GM18951 (cell line): ENCODE data around the gene MED28.
A peak's percentile ranks its signal among the peaks of the same experiment; 100 is the strongest.
"Not testable (repeated sequence)": the region's sequence is repeated elsewhere in the genome, so short reads cannot be mapped to it uniquely, and the experiment has no call there.

Experiments
- POLR2A ChIP-seq: IDR thresholded peaks from 4 replicates; pipeline ENCODE4 v1.6.1; 2011; ENCODE audit warnings: mild to moderate bottlenecking; ENCODE audit not compliant: insufficient read length, insufficient read depth; ENCODE audit errors: extremely low read depth
- in situ Hi-C: fragments of 300-500 bp; cut with MboI; formaldehyde crosslinking; loops from one replicate; pipeline ENCODE4 v1.12.0; 2022; ENCODE audit warnings: low sequenced_read_pairs, mixed read lengths, inconsistent platforms; ENCODE audit not compliant: unreplicated experiment

The MED28 gene, protein sequence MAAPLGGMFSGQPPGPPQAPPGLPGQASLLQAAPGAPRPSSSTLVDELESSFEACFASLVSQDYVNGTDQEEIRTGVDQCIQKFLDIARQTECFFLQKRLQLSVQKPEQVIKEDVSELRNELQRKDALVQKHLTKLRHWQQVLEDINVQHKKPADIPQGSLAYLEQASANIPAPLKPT

GRCh38 chr4:17614416-17615299 is at the start of gene MED28:
Gene MED28 (plus strand): TSS chr4:17614641. CDS start chr4:17614655, 14 bp downstream.
- in situ Hi-C loops = no loop called here
- peak; percentile 92 for TF ChIP-seq POLR2A

DNA sequence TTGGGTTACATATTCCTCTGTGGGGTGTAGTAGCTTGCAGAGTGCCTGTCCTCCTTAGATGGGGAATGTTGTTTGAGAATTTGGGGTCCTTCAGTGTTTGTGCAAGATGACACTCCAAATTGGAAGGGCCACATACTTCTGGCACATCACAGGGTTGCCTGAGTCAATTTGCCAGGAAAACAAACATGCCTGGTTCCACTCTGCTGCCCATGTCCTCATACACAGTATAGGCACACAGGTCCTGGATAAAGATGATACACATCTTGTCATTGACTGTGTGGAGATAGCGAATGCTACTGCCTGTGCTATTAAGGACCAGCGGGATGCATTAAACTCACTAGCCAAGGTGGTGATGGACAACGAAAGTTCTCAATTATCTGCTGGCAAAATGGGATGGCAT is 48.6 kb upstream of the MED28 start:
- TF ChIP-seq POLR2A = no peak
- in situ Hi-C loops = no loop called here

DNA sequence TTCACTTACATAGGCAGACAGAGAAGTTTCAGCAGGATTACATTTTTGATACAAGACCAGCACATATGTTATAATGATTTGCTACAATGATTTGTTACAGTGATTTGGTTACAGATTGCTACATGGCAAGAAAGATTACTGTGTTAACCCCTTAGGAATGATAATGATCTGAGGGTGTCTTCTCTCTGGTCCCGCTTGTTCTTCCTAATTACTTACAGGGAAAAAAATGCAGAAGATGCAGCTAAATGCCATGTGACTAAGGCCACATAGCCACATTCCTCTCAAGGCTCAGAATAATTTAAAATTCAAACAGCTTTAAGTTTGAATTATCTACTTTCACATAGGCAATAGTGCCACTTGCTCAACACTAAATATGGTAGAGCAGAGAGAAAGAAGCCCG is 47.2 kb upstream of the MED28 start:
- TF ChIP-seq POLR2A = no peak
- in situ Hi-C loops = no loop called here

DNA sequence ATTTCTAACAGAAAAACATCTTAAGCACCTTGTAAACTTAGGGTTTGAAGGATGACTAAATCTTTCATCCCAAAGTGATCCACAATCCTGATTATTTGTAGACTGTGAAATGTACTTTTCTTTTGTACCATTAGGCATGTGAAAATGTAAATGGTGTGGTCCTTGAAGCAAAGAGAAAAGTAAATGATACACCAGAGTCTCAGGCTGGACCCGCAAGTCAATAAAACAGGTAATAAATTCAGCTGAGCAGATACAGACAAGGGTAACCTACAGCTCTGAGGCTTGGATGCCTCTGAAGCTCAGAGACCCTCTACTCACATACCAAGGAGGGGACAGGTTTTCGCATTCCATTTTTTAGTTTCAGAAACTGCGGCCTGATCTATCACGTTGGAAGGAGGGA is 40.2 kb upstream of the MED28 start:
- in situ Hi-C loops = no loop called here

DNA sequence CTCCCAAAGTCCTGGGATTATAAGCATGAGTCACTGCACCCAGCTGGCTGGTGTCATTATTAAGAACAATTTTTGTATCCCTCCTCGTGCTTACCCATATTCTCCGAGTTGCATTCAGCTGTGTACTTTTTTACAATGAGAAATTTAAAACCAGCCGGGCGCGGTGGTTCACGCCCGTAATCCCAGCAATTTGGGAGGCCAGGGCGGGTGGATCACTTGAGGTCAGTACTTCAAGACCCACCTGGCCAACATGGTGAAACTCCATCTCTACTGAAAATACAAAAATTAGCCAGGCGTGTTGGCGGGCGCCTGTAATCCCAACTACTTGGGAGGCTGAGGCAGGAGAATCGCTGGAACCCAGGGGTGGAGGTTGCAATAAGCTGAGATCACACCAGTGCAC is 39.3 kb upstream of the MED28 start:
- in situ Hi-C loops = not testable (repeated sequence)

More for the DNA sequence above, 40.2 kb upstream of the MED28 start:
- no peak for TF ChIP-seq POLR2A

DNA sequence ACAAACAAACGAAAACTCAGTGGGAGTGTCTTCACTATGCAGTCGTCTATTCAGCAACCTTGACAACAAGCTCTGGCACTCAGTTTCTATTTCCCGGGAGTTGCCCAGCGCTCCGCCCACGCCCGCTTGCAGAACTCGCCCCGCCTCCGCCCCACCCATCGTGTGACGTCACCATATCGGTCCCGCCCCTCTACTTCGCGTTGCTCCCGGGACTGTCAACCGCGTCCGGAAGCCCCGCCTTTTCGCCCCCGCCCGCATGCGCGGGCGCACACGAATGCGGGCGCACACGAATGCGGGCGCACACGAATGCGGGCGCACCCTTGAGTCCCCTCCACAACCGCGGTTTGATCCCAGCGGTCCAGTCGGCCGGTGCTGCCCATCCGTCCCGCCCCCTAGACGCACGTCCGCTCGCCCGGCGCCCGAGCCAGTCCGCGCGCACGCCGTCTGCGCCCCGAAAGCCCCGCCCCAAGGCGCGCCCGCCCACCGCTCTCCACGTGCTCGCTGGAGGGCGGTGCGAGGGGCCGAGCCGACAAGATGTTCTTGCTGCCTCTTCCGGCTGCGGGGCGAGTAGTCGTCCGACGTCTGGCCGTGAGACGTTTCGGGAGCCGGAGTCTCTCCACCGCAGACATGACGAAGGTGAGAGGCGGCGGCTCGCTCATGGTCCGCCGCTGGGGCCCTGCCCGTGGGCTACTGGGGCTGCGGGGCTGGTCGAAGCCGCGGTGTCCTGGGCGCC is 37.3 kb upstream of the MED28 start, which contains the start of gene LAP3:
Gene LAP3 (plus strand): TSS at position 267 of the 733 bp plus-strand sequence. CDS start 268 bp downstream, at position 535.
- in situ Hi-C loops = no loop called here
- peak; percentile 98 for TF ChIP-seq POLR2A

DNA sequence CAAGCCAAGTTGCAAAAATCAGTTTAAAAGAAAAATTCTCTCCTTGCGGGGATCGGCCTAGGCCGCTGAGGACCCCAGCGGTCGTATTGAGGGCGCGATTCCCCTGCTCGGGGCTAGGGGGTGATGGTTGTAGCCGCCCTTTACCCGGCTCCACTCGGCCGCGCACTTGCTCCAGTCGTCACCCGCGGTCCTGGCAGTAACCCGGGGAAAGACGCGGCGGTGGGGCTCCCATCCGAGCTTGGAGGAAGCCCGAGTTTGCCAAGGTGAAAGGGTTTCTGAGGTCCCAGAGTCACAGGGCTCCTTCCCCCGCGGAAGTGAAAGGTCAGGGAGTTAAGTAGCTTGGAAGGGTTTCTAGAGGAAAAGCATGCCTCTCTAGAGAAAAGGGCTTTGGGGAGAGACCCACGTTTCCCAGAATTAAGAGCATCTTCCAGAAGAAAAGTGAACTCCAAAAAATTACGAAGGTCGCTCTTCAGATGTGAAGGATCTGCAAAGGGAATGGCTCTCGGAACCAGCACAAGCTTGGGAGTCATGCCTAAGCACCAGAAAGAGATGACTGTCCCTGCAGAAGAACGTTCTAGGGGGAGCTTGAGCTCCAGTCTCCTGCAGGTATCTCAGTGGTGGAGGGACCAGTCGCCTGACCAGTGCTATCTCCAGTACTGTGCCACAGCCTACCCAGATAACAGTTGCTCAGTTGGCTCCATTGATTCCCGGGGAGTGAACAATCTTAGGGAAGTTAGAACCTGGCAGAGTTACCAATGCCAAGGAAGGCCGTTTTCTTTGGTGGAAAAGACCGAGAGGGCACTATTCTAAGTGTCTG is 36.6 kb upstream of the MED28 start:
- no peak for TF ChIP-seq POLR2A
- in situ Hi-C loops = no loop called here

GRCh38 chr4:17578482-17578891 is 36.0 kb upstream of the MED28 start:
- no peak for TF ChIP-seq POLR2A
- in situ Hi-C loops = no loop called here

- in situ Hi-C loops = no loop called here
- TF ChIP-seq POLR2A = no peak
Measured at GRCh38 chr4:17580969-17581368, 33.5 kb upstream of the MED28 start.

DNA sequence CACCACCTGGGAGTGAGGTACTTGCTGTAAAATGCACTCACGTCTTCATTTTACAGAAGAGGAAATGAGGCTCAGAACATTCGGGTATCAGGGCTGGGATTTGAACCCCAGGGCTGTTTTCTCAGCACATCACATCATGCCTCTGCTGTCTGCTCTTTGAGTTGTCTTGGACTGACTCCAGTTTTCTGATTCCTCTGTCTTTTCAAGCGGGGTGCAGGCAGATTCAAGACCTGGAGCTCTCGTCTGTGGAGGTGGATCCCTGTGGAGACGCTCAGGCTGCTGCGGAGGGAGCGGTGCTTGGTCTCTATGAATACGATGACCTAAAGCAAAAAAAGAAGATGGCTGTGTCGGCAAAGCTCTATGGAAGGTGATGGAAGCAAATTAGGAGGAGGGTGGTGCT is 31.2 kb upstream of the MED28 start:
- in situ Hi-C loops = no loop called here

GRCh38 chr4:17583941-17584340 is 30.5 kb upstream of the MED28 start:
- no peak for TF ChIP-seq POLR2A
- in situ Hi-C loops = no loop called here

More for the DNA sequence above, 31.2 kb upstream of the MED28 start:
- no peak for TF ChIP-seq POLR2A

GRCh38 chr4:17584521-17585213 is 29.8 kb upstream of the MED28 start:
- TF ChIP-seq POLR2A = no peak
- in situ Hi-C loops = no loop called here

GRCh38 chr4:17587094-17587822 is 27.2 kb upstream of the MED28 start:
- TF ChIP-seq POLR2A = no peak
- in situ Hi-C loops = no loop called here
